AG09309 (cell line): ENCODE data around the gene DNAH2.
A peak's percentile ranks its signal among the peaks of the same experiment; 100 is the strongest.

ENCODE experiments used
- DNase-seq: peaks from one replicate; pipeline ENCODE4 v3.0.0-alpha.2; 2010; ENCODE audit warnings: low read depth
- H3K4me3 ChIP-seq: 2 replicates; pipeline ENCODE4 v1.5.1; 2011; ENCODE audit warnings: mild to moderate bottlenecking, low read depth, low read length, moderate library complexity; ENCODE audit not compliant: control insufficient read depth
- CTCF ChIP-seq: IDR thresholded peaks from 2 replicates; pipeline ENCODE4 v1.5.1; 2011; ENCODE audit warnings: mild to moderate bottlenecking, low read depth, low read length, inconsistent platforms; ENCODE audit not compliant: insufficient read depth, control insufficient read depth; ENCODE audit errors: missing control alignments

Gene DNAH2

GRCh38 chr17:7684851-7685532, 32.6 kb upstream of the DNAH2 start:
- no peak for TF ChIP-seq CTCF
- DNase-seq = no peak
- H3K4me3 ChIP-seq = peak overlapping the region; percentile 79

- TF ChIP-seq CTCF = no peak
- H3K4me3 ChIP-seq = peak overlapping the region; percentile 79
- peak; percentile 84 for DNase-seq
Measured at GRCh38 chr17:7685533-7686221, 31.9 kb upstream of the DNAH2 start.

GRCh38 chr17:7686222-7687071, 31.1 kb upstream of the DNAH2 start:
- TF ChIP-seq CTCF = no peak
- H3K4me3 ChIP-seq = peak overlapping the region; percentile 79
- DNase-seq = peak; percentile 39

GRCh38 chr17:7687072-7687907, 30.3 kb upstream of the DNAH2 start, which contains the start of gene TP53:
TP53 (minus strand) TSS chr17:7687490; CDS start chr17:7676594, 10,896 bp downstream.
- peak within 1 kb of the TSS; percentile 86 for H3K4me3 ChIP-seq
- peak; percentile 67 for DNase-seq
- no peak for TF ChIP-seq CTCF

GRCh38 chr17:7687908-7688807, 29.4 kb upstream of the DNAH2 start, which contains the start of gene WRAP53:
WRAP53 (plus strand) TSS chr17:7688477; CDS start chr17:7688649, 172 bp downstream.
- peak; percentile 97 for TF ChIP-seq CTCF
- DNase-seq = peak; percentile 97
- peak within 1 kb of the TSS; percentile 86 for H3K4me3 ChIP-seq
